ELR (cell line): ENCODE measurements around the gene ABCA4.

Source experiments
- DNase-seq: peaks from one replicate; pipeline ENCODE4 v3.0.0-alpha.2; 2015; ENCODE audit warnings: low read depth

ABCA4 gene

GRCh38 chr1:94050675-94051074, 70.3 kb downstream of the ABCA4 start:
- DNase-seq, result no peak

- DNase-seq, result peak; percentile 73
Observed at GRCh38 chr1:94050254-94050653, 70.7 kb downstream of the ABCA4 start.

GRCh38 chr1:94049791-94050190, 71.2 kb downstream of the ABCA4 start:
- DNase-seq, result no peak

DNA sequence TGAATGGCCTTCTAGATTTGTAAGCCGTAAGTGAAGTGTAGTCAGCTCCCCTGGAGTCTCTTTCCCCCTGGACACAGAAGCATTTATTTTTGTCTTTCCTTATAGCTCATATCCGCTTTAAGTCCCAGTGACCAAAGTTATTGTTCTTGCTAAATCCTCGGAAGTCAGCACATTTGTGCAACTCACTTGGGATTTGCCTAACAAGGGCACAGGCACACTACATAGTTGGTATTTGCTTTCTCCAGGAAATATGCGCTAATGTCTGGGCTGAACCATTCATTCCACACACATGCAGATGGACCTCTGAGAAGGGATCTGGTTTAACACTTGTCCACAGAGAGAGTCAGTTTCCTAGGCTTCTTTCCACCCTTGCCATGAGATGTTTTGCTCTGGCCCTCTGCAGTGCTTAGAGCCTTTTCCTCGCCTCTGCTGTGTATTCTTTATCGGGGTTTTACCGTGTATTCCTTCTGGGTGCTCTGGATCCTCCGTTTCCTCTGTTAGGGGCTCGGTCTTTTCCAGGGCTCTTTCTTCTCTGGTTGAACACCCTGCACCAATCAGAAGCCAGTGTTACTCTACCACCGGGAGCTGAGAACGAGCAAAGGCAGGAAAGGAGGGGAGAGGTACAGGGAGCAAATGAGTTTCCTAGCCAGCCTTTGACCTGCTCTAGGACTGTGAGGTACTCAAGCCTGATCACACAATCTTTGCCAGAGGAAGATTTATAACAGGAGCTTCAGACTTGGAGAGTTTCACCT, 72.4 kb downstream of the ABCA4 start:
- DNase-seq, result no peak

- DNase-seq, result no peak
Observed at GRCh38 chr1:94047949-94048348, 73.0 kb downstream of the ABCA4 start.

DNA sequence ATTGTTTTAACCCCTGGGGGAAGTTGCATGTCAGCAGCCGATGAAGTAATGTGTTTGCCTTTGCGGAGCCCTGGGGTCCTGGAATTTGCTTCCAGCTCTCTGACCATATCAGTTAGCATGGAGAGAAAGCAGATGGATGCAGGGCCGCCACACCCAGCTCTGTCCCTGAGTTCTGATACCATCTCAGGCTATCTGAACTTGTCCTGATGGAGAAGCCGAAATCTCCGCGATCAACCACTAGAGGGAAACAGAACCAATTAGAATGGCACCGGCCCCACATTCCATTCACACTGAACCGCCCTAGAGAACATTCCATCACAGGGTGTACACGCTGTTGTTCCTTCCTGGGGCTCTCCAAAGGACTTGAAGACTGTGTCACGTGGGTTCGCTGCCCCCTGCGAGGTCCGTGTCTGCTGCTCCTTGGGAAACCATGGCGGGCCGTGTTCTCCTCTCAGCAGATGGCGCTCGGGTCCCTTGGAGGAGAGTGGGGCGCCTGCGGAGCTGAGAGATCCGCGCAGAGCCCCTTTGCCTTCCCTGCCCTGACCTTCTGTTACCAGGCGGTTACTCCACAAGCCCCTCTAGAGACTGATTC, 75.4 kb downstream of the ABCA4 start:
- peak; percentile 98 for DNase-seq

- DNase-seq, result no peak
Observed at GRCh38 chr1:94044891-94045290, 76.1 kb downstream of the ABCA4 start.

DNA sequence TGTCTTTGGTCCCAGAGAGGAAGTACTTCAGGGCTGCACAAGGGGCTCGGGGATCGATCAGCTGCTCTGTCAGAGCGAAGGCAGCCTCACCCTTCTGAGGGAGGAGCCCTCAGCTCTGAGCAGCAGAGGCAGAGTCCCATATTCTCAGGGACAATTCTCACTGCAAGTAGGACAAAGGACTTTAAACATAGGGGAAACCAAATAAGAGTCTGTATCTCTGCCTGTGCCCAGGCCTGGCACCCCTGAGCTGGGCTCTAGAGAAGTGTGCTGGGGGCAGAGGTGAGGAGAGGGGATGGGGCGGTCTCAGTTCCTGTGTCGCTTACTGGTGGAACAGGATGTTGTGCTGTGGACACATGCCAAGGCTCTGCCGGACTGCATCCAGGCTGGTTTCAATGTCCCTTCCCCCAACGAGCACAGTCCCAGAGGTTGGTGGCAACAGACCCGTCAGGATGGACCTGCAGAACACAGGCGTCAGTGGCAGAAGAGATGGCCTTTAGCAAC, 76.6 kb downstream of the ABCA4 start:
- no peak for DNase-seq

DNA sequence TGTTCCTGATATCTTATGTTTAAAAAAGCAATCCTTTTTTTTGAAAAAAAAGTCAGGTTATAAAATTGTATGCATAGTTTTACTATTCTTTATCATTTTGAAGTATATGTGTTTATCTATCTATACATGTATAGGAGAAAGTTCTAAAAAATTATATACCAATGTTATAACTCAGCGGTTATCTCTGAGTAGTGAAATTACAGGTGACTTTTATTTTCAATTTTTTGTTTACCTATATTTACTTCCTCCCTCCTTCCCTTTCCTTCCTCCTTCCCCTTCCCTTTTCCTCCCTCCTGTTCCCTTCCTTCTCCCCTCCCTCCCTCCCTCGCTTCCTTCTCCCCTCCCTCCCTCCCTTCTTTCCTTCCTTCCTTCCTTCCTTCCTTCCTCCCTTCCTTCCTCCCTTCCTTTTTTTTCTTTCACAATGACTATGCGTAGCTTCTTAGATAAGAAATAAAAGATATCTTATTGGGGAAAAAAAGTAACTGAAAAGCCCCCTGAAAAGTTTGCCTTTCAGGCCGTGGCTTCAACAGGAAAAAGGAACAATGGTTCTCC, 77.1 kb downstream of the ABCA4 start:
- no peak for DNase-seq

GRCh38 chr1:94042388-94042787, 78.6 kb downstream of the ABCA4 start:
- no peak for DNase-seq

DNA sequence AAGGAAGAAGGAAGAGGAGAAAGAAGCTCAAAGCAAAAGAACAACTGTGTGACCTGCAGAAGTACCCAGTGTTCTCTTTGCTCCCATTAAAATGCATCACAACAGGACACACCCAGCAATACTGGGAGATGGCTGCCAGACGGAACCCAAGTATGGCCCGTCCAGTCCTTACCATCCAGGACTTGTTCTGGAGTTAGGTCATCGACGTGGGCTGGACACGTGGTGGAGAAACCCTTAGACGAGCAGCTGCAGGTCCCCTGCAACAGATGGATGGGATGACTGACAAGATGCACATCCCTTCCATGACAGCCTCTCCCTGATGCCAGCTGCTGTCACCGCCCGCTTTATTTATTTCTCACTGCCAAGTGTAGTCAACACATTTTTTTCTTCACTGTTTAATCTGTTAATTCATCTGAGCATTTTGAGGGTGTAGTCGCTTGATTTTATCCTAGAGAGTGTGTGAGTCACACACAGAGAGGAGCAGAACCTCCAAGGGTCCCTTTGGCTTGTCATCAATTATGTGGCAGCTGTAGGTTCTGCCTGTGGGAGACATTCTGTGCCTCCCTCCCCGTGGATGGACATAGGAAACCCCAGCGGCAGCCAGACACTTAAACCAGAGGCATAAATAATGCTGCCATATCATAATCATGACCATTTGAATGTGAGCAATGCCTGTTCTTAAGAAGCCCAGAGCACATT, 80.9 kb downstream of the ABCA4 start:
- peak; percentile 36 for DNase-seq

GRCh38 chr1:94039514-94039870, 81.5 kb downstream of the ABCA4 start:
- DNase-seq, result peak; percentile 80

- no peak for DNase-seq
Observed at GRCh38 chr1:94038511-94038910, 82.4 kb downstream of the ABCA4 start.

DNA sequence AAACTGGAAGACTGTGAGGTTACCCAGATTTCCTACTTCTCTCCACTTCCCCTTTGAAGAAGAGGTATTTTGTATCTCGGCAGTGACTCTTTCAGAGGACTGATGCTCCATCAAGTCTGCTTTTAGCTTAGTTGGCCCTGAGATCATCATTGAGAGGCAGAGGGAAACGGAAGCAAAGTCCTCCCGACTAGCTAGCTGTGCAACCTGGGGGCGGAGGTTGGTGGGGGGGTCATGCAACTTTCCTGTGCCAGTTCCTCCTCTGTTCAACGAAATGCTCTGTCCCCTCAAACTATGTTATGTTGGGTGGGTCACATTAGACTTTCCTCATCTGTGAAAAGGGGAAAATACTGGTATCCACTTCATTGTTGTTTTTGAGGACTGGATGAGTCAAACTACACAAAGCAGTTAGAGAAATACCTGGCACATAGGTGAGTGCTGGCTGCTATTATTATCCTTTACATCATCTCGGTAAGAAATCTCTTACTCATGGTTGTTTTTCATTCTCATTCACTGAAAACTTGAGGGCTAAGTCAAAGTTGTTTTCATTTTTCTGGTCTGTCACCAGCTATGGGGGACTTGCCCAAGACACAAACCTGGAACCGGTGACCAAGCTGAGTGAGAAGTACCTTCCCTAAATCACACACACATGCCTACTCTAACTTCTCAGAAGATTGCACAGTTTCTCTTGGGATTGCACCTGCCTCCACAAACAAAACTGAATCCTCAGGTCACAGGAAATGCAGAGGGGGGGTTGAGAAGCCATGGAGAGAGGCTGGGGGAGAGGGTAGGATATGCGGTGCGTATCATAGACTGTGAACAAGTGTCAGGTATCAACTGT, 83.3 kb downstream of the ABCA4 start:
- DNase-seq, result no peak

GRCh38 chr1:94036730-94037129, 84.2 kb downstream of the ABCA4 start:
- peak; percentile 27 for DNase-seq

DNA sequence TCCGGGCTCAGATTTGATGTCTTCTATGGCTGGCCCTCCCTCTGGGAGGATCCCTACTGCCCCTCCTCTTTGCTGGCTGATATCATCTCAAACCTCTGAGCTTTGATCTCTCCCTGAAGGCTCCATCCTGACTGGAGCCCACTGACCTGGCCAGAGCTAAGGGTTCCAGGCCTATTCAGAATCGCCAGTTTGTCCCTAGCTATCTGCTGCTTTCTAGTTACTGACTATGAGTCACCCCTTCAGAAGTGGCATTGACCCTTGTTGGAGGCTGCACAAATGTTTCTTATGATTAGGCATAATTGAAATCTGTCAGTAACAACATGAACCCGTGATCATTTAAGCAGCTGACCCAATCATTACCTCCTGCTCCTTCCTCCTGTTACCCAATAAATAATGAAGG, 87.1 kb downstream of the ABCA4 start:
- DNase-seq, result no peak

DNA sequence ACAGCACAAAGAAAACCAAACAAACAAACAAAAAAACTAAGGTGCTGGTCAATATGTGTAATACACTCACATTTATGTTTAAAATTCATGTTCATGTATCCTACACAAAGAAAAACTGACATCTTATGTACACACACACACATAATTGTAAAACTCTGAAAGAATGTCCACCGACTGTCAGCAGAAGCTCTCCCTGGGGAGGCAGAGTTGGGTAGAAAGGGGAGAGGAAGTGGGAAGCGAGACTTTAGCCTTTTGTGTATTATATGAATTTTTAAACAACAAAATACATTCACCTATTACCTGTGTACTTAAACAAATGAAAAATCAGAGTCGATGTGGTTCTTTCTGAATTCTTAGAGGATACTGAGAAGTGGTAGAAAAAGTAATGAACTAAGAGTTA, 88.3 kb downstream of the ABCA4 start:
- no peak for DNase-seq

DNA sequence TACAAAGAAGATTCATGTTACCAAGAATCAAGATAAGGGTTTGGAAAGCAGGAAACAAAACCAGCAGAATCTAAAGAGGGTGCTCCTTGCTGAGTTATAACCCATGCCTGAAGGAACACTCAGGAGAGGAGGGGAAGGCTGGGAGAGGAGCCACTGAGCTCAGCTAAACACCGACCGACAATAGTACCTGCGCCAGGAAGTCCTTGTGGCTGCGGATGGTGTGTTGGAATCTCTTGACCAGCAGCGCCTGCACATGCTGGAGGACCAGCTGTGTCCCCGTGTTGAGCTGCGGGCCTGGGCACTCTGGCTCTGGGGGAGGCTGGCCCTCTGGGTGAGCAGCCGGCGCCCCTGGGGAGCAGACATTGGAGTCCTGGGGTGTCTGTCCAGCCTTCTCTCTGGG, 89.4 kb downstream of the ABCA4 start:
- no peak for DNase-seq

GRCh38 chr1:94031154-94031553, 89.8 kb downstream of the ABCA4 start:
- DNase-seq, result no peak

DNA sequence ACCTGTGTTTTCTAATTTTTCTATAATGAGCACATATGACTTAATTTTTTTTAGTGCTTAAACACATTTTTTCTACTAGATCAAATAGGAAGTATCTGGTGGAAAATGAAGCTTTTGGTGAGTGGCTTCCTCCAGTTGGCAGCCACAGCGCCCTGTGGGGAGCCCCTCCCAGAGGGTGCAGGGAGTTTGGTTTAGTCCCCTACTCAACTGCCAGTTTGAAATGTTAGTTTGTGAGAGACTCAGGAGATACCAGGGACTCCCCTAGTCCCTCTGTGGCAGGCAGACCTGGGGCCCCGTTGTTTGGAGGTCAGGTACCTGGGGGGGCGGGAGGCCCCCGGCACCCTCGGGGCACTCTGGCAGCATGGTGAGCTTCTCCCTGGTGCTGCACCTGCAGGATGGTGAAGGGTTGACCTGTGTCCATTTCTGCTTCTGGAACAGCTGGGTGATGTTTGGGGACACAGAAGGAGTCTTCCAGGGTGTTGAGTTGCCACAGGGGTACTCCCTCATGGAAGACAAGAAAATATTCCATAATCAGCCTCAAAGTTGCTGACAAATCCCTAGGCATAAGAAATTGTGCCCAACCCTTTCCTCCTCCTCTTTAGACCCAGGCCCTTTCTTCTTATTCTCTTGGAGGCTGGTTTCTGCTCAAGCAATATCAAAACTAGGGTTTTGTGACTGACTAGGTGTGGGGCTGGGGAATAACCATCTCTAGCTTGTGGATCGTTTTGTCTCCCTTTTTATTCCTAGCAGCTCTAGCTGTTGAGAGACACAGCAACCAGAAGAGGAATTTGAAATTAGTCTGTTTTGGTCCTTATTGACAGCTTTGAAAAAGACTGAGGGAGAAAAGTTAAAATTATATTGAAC, 91.6 kb downstream of the ABCA4 start:
- DNase-seq, result no peak
